ENCODE results near the gene GOLGA5.

Gene GOLGA5

DNA sequence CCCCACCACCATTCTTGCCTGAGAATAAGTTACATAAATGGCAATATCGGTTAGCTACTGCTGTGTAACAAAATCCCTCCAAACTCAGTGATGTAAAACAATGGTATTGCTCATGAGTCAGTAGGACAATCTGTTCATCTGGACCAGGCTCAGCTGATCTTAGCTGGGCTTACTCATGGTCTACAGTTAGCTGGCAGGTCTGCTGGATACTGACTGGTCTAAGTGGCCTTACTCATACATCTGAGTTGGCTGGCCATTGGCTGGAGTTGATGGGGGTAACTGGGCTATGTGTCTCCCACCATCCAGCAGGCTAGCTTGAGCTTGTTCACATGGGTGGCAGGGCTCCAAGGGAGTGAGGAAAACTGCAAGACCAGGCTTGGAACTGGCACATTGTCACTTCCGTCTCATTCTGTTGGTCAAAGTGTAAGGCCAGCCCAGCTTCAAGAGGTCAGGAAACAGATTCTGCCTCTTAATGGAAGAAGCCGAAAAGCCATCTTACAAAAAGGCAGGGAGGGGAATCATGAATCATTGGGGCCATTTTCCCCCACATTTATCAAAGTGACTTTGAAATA lies 72.2 kb downstream of the GOLGA5 start:
- Histone ChIP-seq H3K9me3 (ENCODE audit: control insufficient read depth, insufficient read depth, low read length) (no peaks in the 10 kb centered on the region), H3K36me3 (ENCODE audit: insufficient read depth, low read length) (no peaks in the 10 kb centered on the region), H3K9ac (ENCODE audit: low read depth, low read length) (no peak overlapping the region), H3K4me1 (ENCODE audit: insufficient read depth, low read length) (no peaks in the 10 kb centered on the region)

GRCh38 chr14:92866901-92867865 lies 73.1 kb downstream of the GOLGA5 start:
- no peaks in the 10 kb centered on the region for H3K9me3 ChIP-seq (ENCODE audit: control insufficient read depth, insufficient read depth, low read length)

GRCh38 chr14:92874962-92875661 lies 81.0 kb downstream of the GOLGA5 start:
- H3K9me3 ChIP-seq (ENCODE audit: control insufficient read depth, insufficient read depth, low read length), result no peaks in the 10 kb centered on the region
- H3K9ac ChIP-seq (ENCODE audit: low read depth, low read length), result no peak overlapping the region
- no peaks in the 10 kb centered on the region for H3K36me3 ChIP-seq (ENCODE audit: insufficient read depth, low read length)
- H3K4me1 ChIP-seq (ENCODE audit: insufficient read depth, low read length), result no peaks in the 10 kb centered on the region

More at GRCh38 chr14:92866901-92867865, 73.1 kb downstream of the GOLGA5 start:
- H3K4me1 ChIP-seq (ENCODE audit: insufficient read depth, low read length), result no peaks in the 10 kb centered on the region
- H3K9ac ChIP-seq (ENCODE audit: low read depth, low read length), result no peak overlapping the region
- no peaks in the 10 kb centered on the region for H3K36me3 ChIP-seq (ENCODE audit: insufficient read depth, low read length)

DNA sequence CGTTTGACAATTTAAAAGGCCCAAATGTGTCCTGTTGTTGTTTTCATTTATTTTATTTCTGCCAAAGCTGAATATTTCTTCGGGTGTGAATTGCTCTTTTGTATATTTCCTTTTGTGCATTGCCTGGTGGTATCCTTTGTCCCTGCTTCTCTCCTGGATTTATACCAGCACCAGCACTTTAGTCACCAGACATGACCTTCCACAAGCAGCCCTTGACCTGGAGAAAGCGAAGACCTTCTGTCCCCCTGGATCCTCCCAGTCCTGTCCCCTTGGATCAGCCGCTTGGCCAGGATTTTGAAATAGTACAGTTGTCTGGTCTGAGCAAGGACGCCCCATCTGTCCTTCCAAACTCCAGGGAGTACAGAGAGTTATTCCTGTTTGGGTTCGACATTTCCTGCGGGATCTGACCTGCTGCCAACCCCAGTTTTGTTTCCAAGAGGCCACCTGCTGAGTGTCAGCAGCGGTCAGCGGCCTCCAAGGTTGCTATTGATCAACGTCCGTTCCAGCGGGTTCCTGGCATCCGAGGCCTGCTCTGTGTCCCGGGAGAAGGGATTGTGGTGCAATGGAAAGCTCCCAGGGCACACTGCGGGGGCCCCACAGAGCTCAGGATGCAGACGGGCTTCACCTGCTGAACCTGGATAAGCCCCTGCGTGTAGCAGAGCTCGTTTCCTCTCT lies 83.8 kb downstream of the GOLGA5 start:
- Histone ChIP-seq H3K4me1 (ENCODE audit: insufficient read depth, low read length) (no peaks in the 10 kb centered on the region), H3K9ac (ENCODE audit: low read depth, low read length) (no peak overlapping the region), H3K9me3 (ENCODE audit: control insufficient read depth, insufficient read depth, low read length) (no peaks in the 10 kb centered on the region), H3K36me3 (ENCODE audit: insufficient read depth, low read length) (no peaks in the 10 kb centered on the region)

DNA sequence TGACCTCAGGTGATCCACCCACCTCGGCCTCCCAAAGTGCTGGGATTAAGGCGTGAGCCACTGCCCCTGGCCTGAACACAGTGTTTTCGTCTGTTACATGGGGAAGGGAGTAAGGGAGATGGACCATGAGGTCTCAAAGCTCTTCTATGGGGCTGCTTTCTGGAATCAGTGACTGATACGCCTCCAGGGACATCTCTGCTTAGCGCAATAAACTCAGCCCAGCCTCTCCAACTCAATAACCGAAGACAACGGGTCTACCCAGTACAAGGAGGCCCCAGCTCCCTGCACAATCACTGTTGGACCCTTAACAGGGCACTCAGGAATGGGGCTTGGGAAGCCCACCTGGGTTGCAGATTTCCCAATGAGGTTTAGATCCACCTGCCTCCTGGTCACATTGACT lies 86.2 kb downstream of the GOLGA5 start:
- Histone ChIP-seq H3K9ac (ENCODE audit: low read depth, low read length) (no peak overlapping the region), H3K4me1 (ENCODE audit: insufficient read depth, low read length) (no peaks in the 10 kb centered on the region), H3K9me3 (ENCODE audit: control insufficient read depth, insufficient read depth, low read length) (no peaks in the 10 kb centered on the region), H3K36me3 (ENCODE audit: insufficient read depth, low read length) (no peaks in the 10 kb centered on the region)

DNA sequence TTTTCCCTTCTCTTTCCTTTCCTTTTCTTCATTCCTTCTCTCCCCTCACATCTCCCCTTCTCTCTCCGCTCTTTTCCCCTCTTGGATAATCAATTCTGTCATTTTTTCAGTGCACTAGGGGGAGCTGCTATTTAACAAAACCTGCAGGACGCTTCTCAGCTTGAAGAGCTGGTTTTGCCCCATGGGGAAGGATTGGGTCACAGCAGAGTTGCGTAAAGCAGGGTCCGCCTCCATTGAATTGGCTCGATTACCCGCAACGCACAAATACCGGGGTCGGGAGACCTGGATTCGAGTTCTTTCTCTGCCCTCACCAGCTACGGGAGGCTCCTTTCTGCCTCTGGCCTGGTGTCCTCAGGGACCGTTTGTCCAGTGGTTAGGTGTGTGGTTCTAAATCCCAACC lies 86.7 kb downstream of the GOLGA5 start:
- Histone ChIP-seq H3K4me1 (ENCODE audit: insufficient read depth, low read length) (no peaks in the 10 kb centered on the region), H3K9ac (ENCODE audit: low read depth, low read length) (no peak overlapping the region), H3K9me3 (ENCODE audit: control insufficient read depth, insufficient read depth, low read length) (no peaks in the 10 kb centered on the region), H3K36me3 (ENCODE audit: insufficient read depth, low read length) (no peaks in the 10 kb centered on the region)

- no peaks in the 10 kb centered on the region for H3K9me3 ChIP-seq (ENCODE audit: control insufficient read depth, insufficient read depth, low read length)
- H3K4me1 ChIP-seq (ENCODE audit: insufficient read depth, low read length), result no peaks in the 10 kb centered on the region
- H3K36me3 ChIP-seq (ENCODE audit: insufficient read depth, low read length), result no peaks in the 10 kb centered on the region
Measured at GRCh38 chr14:92883066-92883465, 89.0 kb downstream of the GOLGA5 start.

DNA sequence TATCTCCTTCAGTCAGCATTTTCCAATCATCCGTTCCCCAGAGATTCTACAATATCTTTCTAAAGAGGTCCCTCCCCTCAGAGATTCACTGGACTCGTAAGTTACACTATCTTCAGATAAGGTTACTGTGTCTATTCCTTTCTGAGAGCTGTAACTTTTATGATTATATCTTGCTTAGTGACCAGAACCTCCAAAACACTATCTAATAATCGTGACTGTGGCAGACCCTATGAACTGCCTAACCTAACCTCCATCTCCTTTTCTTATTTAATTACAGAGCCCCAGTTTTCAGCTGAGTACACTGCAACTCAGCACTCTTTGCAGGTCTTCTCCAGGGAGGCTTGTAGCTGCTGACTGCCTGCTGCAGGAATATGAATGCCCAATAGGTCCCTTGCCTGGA lies 90.3 kb downstream of the GOLGA5 start:
- H3K9me3 ChIP-seq (ENCODE audit: control insufficient read depth, insufficient read depth, low read length), result no peaks in the 10 kb centered on the region
- H3K4me1 ChIP-seq (ENCODE audit: insufficient read depth, low read length), result no peaks in the 10 kb centered on the region
- no peak overlapping the region for H3K9ac ChIP-seq (ENCODE audit: low read depth, low read length)
- no peaks in the 10 kb centered on the region for H3K36me3 ChIP-seq (ENCODE audit: insufficient read depth, low read length)

More at GRCh38 chr14:92883066-92883465, 89.0 kb downstream of the GOLGA5 start:
- H3K9ac ChIP-seq (ENCODE audit: low read depth, low read length), result no peak overlapping the region

DNA sequence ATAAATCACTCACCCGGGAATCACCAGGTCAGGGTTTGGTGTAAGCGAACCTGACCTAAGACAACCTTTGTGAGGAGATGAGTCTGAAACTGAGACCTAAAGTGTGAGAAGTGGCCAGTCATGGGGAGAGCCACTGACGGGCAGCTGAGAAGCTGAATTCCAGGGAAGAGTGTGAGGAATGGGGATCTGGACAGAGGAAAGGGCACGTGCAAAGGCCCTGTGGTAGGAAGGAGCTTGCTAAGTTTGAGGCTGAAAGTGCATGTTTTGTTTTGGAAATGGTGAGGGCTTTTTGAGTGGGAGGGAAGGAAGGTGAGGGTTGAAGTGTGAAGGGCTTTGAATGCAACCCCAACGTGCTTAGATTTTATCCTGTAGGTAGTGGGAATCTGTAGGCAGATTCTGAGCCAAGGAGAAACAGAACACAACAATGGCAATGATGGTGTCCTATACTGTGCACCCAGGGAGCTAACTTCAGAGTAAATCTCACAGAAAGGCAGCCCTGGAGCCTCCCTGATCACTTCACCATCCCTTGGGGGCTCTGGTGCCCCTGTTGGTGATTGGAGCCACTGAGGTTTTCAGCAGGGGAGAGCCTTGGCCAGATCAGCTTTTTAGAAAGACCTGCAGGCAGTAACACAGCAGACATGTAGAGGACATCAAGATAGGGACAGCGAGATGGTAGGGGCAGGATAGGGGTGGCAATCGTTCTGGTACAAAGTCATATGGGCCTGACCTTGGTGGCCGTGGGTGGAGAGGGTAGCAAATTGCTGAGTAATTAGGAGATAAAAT lies 91.4 kb downstream of the GOLGA5 start:
- no peaks in the 10 kb centered on the region for H3K36me3 ChIP-seq (ENCODE audit: insufficient read depth, low read length)
- H3K9ac ChIP-seq (ENCODE audit: low read depth, low read length), result no peak overlapping the region
- H3K9me3 ChIP-seq (ENCODE audit: control insufficient read depth, insufficient read depth, low read length), result no peaks in the 10 kb centered on the region
- no peaks in the 10 kb centered on the region for H3K4me1 ChIP-seq (ENCODE audit: insufficient read depth, low read length)

DNA sequence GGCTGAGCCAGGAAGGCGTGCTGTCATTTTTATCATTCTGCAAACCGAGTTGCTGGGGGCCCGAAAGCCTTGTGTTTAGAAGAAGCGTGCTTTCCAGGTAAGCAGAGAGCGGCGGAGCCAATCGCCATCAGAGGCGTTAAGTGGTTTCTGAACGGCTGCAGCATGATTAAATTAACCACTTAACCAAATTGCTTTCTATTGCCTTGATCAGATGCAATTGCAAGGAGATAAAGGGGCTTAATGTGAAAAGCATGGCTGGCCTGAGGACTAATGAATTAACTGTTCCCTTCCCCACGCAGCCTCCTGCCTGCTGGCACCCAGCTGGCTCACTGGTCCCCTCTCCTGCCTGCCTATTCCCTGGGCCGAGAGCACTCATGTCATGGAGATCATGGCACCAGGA lies 92.2 kb downstream of the GOLGA5 start:
- Histone ChIP-seq H3K9ac (ENCODE audit: low read depth, low read length) (no peak overlapping the region), H3K9me3 (ENCODE audit: control insufficient read depth, insufficient read depth, low read length) (no peaks in the 10 kb centered on the region), H3K4me1 (ENCODE audit: insufficient read depth, low read length) (no peaks in the 10 kb centered on the region), H3K36me3 (ENCODE audit: insufficient read depth, low read length) (no peaks in the 10 kb centered on the region)

DNA sequence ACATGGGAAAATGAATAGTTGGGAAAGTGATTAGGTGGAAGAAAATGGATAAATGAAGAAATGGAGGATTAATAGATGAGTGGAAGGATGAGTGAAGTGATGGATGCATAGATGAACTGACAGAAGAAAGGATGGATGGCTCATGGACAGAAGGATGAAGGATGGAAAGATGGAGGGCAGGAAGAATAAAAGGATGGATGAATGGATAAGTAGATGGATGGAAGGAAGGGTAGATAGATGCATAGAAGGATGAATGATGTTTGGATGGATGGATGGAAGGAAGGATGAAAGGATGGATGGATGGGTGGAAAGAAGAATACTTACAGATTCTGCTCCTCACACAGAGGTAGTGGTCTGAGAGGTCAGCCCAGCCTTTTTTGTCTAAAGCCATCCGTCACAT lies 93.1 kb downstream of the GOLGA5 start:
- Histone ChIP-seq H3K9ac (ENCODE audit: low read depth, low read length) (no peak overlapping the region), H3K36me3 (ENCODE audit: insufficient read depth, low read length) (no peaks in the 10 kb centered on the region), H3K4me1 (ENCODE audit: insufficient read depth, low read length) (no peaks in the 10 kb centered on the region), H3K9me3 (ENCODE audit: control insufficient read depth, insufficient read depth, low read length) (no peaks in the 10 kb centered on the region)

DNA sequence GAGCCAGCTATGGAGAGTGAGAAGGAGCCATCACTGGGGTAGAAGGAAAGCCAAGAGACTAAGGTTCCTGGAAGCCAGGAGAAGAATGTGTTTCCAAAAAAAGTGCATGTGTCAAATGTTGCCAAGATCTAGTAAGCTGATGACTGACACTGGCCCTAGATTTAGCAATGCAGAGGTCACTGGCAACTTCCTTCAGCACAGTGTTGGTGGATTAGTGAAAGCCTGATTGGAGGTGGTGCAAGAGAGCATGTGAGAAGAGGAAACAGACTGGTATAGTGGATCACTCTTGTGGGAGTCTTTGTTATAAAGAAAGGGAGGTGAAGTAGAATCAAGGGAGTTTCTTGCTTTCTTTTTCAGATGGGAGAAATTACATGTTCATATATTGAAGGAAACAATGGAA lies 94.8 kb downstream of the GOLGA5 start:
- Histone ChIP-seq H3K36me3 (ENCODE audit: insufficient read depth, low read length) (no peaks in the 10 kb centered on the region), H3K4me1 (ENCODE audit: insufficient read depth, low read length) (no peaks in the 10 kb centered on the region), H3K9me3 (ENCODE audit: control insufficient read depth, insufficient read depth, low read length) (no peaks in the 10 kb centered on the region), H3K9ac (ENCODE audit: low read depth, low read length) (no peak overlapping the region)

Measured in ES-I3 (cell line).